GM21390 (cell line): ENCODE data around the gene CAMK2D.
"Not testable (repeated sequence)": the region's sequence is repeated elsewhere in the genome, so short reads cannot be mapped to it uniquely, and the experiment has no call there.

Experiments
- ATAC-seq: cut with Tn5 transposase; IDR thresholded peaks from one replicate; pipeline ENCODE4 v1.9.1; 2021; ENCODE audit not compliant: unreplicated experiment

Gene CAMK2D

DNA sequence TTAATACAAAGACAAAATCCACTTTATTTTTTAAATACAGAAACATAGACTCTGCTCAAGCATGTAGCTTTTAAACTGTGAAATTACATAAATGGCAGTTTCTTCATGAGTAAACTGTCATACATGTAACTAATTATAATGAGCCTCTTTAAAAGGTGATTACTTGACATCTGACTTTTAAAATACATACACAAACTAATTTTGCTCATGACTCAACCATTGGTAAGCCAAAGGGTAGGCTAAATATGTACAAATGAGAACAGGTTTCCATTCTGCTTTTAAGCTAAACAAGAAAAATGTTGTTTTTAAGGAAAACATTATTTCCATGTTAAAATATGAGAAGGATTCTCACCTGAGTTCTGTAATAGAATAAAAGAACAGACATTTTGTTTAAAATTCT lies 27.9 kb downstream of the CAMK2D start:
- ATAC-seq, result no peak

DNA sequence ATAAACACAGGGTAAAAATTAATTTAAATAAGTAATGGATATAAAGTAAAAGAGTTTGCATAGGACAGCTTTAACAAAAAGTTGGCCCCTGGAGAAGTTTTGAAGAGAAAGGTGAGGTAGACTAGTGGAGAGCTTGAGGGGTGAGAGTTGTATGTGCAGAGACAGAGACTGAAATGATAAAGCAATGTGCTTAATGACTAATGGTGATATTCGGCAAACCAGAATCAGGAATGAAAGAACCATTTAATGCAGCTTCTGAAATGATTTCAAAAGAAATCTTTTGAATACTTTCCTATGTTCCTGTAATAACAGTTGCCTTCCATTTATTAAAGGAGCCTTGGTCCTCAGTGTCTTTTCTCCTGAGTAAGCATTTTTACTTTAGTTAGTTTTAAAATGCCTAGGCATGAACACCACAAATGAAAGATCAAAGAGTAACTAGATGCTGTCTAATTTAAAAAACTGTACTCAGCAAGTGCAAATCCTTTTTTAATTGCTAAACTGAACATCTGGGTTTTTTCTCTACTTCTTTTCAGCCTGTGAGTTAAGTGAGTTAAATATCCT lies 28.5 kb downstream of the CAMK2D start:
- ATAC-seq, result no peak

- ATAC-seq, result no peak
Measured at GRCh38 chr4:113730467-113731216, 30.9 kb downstream of the CAMK2D start.

DNA sequence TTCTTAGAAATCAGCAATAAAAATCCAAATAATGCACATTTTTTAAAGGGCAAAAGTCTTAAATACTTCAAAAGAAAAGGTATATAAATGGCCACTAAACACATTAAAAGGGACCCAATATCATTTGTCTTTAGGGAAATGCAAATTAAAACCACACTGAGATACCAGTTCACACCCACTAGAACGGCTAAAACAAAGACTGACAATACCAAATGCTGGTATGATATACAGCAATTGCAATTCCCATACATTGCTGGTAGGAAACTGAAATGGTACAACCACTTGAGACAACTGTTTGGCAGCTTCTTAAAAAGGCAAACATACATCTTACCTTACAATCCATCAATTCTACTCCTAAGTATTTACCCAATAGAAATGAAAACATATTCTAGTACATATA lies 33.7 kb downstream of the CAMK2D start:
- ATAC-seq, result no peak

GRCh38 chr4:113725963-113726362 lies 35.6 kb downstream of the CAMK2D start:
- ATAC-seq, result no peak

DNA sequence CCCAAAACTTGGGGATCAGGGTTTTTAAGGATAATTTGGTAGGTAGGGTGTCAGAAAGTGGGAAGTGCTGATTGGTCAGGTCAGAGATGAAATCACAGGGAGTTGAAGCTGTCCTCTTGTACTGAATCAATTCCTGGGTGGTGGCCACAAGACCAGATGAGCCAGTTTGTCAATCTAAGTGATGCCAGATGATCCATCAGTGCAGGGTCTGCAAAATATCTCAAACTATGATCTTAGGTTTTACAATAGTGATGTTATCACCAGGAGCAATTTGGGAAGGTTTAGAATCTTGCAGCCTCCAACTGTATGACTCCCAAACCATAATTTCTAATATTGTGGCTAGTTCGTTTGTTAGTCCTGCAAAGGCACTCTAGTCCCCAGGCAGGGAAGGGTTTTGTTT lies 43.3 kb downstream of the CAMK2D start:
- no peak for ATAC-seq

GRCh38 chr4:113711883-113712662 lies 49.5 kb downstream of the CAMK2D start:
- no peak for ATAC-seq

DNA sequence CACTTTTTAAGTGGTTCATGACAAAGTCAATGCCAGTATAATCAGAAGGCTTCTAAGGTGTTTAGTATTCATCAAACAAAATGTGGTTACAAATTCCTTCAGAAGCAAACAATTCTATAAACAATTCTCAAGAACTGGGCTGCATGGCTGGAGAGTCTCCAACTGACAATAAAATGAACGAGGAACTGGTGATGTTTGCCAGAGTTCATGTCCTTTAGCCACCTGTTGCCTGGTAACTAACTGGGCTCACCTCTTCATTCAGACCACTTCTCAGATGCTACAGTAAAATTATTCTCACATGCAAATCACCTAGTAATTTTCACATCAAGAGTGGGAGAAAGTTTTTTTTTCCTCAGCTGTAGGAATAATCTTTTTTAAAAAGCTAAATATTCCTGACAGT lies 53.3 kb downstream of the CAMK2D start:
- ATAC-seq, result peak; percentile 69

GRCh38 chr4:113707048-113707447 lies 54.5 kb downstream of the CAMK2D start:
- peak; percentile 42 for ATAC-seq

DNA sequence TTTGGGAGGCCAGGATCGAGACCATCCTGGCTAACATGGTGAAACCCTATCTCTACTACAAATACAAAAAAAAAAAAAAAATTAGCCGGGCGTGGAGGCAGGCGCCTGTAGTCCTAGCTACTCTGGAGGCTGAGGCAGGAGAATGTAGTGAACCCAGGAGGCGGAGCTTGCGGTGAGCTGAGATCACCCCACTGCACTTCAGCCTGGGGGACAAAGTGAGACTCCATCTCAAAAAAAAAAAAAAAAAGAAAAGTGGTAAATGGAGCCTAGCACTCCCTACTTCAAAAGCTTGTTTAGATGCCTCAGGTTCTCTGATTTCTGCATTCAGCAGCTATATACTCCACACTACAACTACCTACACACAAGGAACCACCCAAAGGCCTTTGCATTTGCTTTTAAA lies 56.4 kb downstream of the CAMK2D start:
- ATAC-seq, result not testable (repeated sequence)

DNA sequence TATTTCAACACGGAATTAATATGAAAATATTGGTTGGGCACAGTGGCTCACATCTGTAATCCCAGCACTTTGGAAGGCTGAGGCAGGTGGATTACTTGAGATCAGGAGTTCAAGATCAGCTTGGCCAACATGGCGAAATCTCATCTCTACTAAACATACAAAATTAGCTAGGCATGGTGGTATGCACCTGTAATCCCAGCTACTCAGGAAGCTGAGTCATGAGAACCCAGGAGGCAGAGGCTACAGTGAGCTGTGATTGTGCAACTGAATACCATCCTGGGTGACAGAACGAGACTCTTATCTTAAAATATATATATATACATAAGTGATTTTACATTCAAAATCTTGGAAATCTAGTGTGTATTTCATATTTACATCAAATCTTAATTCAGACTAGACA lies 58.9 kb downstream of the CAMK2D start:
- not testable (repeated sequence) for ATAC-seq

DNA sequence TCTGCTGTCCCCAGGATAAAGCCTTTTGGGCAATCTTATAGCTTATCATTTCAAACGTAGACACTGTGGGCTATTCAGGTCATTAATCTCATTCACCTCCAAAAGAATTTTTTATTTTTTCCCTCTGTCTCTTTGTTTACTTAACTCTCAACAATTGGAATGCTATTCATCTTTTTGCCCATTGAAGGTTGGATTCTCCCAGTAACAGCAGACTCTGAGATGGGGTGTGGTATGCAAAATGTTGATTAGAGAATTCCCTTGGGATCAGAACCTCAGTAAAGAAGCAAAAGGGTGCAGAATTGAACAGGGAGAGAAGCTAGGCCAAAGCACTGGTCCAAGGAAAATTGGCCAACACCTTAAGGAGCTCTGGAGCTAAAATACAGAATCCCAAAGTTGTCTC lies 60.4 kb downstream of the CAMK2D start:
- no peak for ATAC-seq

DNA sequence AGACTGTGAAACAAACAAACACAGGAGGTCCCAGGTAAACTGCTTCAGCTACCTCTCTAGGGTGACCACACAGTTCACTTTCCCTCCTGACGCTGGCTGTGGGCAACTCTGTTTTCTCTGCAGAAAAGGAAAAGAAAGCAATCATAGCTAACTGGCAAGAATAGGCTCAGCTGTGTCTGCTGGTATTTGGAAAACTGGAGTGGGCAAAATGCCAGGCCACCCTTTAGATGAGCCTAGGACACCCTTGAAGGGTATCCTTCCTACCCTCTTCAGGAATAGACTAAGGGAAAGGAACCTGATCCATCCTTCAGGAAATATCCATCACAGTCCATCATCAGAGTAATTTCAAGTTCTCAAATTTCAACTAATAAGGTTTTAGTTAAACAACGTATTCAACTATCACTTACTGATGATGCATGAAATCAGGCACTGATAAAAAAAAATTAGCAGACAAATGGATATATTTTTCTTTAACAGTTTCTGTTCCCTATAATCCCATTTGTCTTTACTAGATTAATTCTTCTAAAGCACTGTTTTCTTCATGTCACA lies 60.9 kb downstream of the CAMK2D start:
- no peak for ATAC-seq

DNA sequence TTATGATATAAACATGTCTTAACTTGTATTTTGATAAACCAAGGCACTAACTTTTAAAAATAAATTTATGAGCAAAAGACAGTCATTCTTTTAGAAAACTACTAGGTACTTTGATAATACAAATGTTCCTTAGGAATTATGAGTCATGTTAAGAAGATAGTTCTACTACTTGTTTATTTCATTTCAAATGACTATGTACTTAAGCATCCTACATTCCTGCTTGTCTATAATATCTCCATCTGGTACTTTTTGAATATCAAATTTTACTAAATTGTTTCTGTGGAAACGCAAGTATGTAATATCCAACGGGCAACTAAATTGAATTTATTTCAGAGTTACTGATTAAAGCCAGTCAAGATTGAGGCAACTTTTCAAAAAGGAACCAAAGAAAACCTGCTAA lies 61.8 kb downstream of the CAMK2D start:
- no peak for ATAC-seq

DNA sequence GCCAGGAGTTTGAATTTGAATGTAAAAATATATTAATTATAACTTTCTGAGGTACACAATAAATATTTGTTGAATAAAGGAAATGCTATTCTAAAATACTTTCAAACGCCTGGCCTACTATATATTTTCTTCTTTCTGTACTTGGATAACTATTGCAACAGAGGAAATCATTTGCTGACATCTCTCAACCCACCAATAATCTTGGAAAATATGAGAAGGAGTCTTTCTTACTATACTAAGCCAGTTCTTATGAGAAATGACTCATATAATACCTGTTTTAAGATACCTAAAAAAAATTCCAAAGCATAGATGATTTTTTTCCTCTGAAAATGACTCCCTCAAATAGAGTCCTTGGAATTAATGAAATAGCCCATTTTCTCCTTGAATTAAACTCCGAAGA lies 64.1 kb downstream of the CAMK2D start:
- no peak for ATAC-seq

DNA sequence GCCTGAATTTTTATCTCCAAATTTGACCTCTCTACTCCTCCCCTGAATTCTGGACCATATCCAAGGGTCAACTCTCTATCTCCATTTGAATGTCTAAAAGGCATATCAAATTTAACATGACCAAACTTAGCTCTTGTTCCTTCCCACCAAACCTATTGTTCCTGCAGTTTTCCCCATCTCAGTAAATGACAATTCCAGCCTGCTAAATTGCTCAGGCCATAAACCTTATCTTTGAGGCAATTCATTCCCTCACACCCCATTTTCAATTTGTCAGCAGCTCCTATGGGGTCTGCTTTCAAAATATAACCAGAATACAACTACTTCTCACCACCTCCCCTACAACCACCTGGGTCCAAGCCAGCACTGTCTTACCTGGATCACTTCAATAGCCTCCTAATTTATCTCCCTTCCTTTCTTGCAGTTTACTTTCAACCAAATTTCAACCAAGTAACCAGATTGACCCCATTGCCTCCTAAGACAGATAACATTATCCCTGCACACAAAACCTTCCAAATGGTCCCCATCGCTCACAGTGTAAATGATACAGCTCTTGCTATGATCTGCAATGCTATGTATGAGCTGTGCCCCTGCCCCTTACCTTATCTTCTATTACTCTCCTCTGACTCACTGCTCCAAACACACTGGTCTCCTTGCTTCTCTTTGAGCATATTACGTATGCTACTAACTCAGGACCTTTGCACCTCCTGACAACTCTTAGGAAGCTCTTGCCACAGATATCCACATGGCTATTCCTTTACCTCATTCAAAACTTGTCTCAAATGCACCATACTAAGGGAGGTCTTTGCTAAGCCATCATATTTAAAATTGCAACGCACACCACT lies 66.0 kb downstream of the CAMK2D start:
- no peak for ATAC-seq

DNA sequence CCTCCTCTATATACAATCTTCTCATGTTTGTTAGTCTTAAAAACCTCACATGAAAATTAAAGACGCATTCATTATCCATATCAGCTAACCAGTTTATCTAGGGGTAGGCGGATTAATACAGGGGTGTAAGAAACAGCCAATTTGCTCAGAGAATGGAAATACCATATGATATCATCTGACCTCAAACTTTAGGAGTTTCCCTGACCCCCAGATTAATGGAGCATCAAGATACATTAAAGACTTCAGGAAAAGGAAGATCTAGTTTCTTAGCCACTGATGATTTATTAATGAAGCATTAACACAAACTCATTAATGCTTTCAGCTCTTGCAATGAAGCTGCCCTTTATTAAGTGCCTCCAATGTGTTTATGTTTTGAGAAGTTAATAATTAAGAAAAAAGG lies 67.5 kb downstream of the CAMK2D start:
- no peak for ATAC-seq

- peak; percentile 87 for ATAC-seq
Measured at GRCh38 chr4:113692809-113693411, 68.6 kb downstream of the CAMK2D start.

DNA sequence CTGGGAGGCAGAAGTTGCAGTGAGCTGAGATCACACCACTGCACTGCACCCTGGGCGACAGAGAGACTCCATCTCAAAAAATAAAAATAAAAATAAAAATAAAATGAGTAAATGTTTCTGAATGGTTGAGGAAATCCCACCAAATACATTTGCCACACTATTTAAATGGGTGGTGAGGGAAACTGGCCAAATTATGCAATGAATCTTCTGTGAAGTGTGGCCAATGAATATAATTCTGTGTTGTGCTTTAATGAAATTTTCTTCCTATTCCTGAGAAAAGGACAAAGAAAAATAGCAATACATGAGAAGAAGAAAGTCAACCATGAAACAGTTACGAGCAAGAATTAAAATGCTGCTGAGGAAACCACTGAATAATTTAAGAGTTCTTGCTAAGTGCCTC lies 69.9 kb downstream of the CAMK2D start:
- no peak for ATAC-seq

DNA sequence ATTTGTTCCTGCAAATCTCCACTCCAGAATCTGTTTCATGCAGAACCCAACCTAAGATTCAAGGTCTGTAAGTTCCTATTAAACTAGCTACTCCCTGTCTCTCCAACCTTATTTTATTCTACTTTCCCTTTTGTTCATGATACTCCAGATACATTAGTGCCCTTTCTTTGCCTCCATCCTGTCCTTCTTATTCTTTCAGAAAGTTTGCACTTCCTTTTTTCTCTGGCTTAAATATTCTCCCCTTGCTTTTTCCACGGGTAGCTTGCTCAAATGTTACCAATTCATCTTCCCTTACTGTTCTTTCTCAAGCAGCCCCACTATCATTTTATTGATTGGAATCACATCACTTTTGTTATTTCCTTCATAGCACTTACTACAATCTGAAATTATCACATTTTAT lies 72.1 kb downstream of the CAMK2D start:
- ATAC-seq, result no peak
